HL-60 (cell line): ENCODE data around the gene TVP23C.

Experiments
- DNase-seq, 2 experiments: peaks; one replicate each; pipeline ENCODE4 v3.0.0-alpha.2; 2010 to 2020; ENCODE audit warnings: low read depth in 1 of 2, low spot score in 1 of 2
- H3K27ac ChIP-seq: fragments of 250-450 bp; sonication (Bioruptor Pico); replicated peaks from 2 replicates; pipeline ENCODE4 v1.5.1; 2020; ENCODE audit warnings: mild to moderate bottlenecking, moderate library complexity
- H3K27me3 ChIP-seq: fragments of 250-450 bp; sonication (Bioruptor Pico); 2 replicates; pipeline ENCODE4 v1.5.1; 2021; ENCODE audit warnings: mild to moderate bottlenecking, moderate library complexity; ENCODE audit not compliant: insufficient read depth, poor library complexity, severe bottlenecking
- H3K4me3 ChIP-seq: replicated peaks from 2 replicates; pipeline ENCODE4 v1.5.1; 2011; ENCODE audit warnings: mild to moderate bottlenecking, control low read depth, low read length; ENCODE audit not compliant: insufficient read depth
- GABPA ChIP-seq: IDR thresholded peaks from 2 replicates; pipeline ENCODE4 v1.6.1; 2012; ENCODE audit warnings: low read depth
- POLR2AphosphoS5 ChIP-seq: IDR thresholded peaks from 2 replicates; pipeline ENCODE4 v1.6.1; 2012; ENCODE audit warnings: low read depth
- SPI1 ChIP-seq: IDR thresholded peaks from 2 replicates; pipeline ENCODE4 v1.6.1; 2012; ENCODE audit warnings: low read depth, mild to moderate bottlenecking, borderline replicate concordance
- TF ChIP-seq, protein P1 (sequence below): IDR thresholded peaks from one replicate; pipeline ENCODE4 v1.5.1; 2011; ENCODE audit warnings: low read length, control low read depth, inconsistent platforms; ENCODE audit not compliant: insufficient read depth
- TF ChIP-seq, protein P2 (sequence below): IDR thresholded peaks from 2 replicates; pipeline ENCODE4 v1.6.1; 2012; ENCODE audit warnings: low read depth; ENCODE audit not compliant: insufficient replicate concordance

Gene TVP23C

DNA sequence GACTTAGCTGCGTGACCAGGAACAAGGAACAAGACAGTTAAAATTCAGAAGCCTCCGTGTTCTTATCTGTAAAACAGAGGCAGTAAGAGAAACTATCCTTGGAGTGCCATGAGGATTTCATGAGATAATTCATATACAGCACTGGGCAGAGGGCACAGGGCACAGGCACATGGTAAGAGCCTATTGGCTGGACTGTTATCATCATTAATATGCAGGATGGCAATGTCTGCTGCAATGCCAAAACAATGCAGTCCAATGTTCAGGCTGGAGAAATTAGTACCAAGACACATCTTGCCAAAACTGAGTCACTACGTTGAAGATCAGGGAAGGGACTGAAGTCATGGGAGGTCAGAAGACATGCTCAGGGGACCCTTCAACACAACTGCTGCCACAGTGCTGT lies 109.5 kb downstream of the TVP23C start:
- no peak for DNase-seq
- no peak for TF ChIP-seq POLR2AphosphoS5
- TF ChIP-seq GABPA, result no peak
- TF ChIP-seq, protein P1, sequence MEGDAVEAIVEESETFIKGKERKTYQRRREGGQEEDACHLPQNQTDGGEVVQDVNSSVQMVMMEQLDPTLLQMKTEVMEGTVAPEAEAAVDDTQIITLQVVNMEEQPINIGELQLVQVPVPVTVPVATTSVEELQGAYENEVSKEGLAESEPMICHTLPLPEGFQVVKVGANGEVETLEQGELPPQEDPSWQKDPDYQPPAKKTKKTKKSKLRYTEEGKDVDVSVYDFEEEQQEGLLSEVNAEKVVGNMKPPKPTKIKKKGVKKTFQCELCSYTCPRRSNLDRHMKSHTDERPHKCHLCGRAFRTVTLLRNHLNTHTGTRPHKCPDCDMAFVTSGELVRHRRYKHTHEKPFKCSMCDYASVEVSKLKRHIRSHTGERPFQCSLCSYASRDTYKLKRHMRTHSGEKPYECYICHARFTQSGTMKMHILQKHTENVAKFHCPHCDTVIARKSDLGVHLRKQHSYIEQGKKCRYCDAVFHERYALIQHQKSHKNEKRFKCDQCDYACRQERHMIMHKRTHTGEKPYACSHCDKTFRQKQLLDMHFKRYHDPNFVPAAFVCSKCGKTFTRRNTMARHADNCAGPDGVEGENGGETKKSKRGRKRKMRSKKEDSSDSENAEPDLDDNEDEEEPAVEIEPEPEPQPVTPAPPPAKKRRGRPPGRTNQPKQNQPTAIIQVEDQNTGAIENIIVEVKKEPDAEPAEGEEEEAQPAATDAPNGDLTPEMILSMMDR, result no peak
- TF ChIP-seq SPI1, result no peak
- TF ChIP-seq, protein P2, sequence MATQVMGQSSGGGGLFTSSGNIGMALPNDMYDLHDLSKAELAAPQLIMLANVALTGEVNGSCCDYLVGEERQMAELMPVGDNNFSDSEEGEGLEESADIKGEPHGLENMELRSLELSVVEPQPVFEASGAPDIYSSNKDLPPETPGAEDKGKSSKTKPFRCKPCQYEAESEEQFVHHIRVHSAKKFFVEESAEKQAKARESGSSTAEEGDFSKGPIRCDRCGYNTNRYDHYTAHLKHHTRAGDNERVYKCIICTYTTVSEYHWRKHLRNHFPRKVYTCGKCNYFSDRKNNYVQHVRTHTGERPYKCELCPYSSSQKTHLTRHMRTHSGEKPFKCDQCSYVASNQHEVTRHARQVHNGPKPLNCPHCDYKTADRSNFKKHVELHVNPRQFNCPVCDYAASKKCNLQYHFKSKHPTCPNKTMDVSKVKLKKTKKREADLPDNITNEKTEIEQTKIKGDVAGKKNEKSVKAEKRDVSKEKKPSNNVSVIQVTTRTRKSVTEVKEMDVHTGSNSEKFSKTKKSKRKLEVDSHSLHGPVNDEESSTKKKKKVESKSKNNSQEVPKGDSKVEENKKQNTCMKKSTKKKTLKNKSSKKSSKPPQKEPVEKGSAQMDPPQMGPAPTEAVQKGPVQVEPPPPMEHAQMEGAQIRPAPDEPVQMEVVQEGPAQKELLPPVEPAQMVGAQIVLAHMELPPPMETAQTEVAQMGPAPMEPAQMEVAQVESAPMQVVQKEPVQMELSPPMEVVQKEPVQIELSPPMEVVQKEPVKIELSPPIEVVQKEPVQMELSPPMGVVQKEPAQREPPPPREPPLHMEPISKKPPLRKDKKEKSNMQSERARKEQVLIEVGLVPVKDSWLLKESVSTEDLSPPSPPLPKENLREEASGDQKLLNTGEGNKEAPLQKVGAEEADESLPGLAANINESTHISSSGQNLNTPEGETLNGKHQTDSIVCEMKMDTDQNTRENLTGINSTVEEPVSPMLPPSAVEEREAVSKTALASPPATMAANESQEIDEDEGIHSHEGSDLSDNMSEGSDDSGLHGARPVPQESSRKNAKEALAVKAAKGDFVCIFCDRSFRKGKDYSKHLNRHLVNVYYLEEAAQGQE, result no peak
- H3K27ac ChIP-seq, result no peak overlapping the region
- H3K27me3 ChIP-seq, result no peaks in the 10 kb centered on the region
- H3K4me3 ChIP-seq, result no peak overlapping the region

DNA sequence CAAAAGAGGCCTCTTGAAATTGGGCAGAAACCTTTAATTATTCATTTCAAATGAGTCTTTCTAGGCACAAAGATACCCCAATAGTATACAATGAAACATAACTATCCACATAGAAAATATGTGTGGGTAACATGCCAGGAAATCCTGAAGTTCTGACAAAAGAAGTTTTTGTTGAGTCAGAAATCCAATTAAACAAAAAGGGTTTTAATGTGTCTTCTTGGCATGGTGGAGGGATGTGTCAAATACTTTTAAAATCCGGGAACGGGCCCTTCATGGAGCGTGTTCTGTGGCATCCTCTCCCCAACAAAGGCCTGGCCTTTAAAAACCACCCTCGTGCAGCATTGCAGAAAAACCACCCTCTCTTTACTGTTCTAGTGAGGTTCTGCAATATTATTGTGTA lies 110.0 kb downstream of the TVP23C start:
- Histone ChIP-seq H3K27me3 (no peaks in the 10 kb centered on the region), H3K27ac (no peak overlapping the region), H3K4me3 (no peak overlapping the region)
- no peak for DNase-seq
- no peak for TF ChIP-seq POLR2AphosphoS5
- TF ChIP-seq, protein P1, result no peak
- TF ChIP-seq GABPA, result no peak
- no peak for TF ChIP-seq SPI1
- TF ChIP-seq, protein P2, result no peak

DNA sequence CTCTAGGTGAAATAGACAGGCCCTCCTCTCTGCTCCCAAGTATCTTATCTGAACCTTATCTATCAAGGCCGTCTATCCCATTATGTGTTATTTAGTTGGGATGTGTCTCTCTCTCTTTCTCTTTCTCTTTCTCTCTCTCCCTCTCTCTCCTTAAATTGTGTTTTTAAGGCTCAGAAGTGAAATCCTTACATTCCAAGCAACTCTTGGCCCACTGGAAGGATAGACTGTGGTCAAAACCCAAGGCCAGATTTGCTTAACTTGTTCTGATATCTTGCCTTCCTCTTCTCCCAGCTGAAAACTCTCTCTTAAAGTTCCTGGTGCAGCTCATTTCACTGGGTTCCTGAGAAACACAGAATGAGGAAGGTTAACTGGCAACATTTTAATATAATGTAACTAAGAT lies 110.5 kb downstream of the TVP23C start:
- no peak for TF ChIP-seq POLR2AphosphoS5
- no peak for TF ChIP-seq GABPA
- TF ChIP-seq SPI1, result no peak
- TF ChIP-seq, protein P2, result no peak
- TF ChIP-seq, protein P1, result no peak
- Histone ChIP-seq H3K27me3 (no peaks in the 10 kb centered on the region), H3K27ac (no peak overlapping the region), H3K4me3 (no peak overlapping the region)
- DNase-seq, result no peak
